B cell (primary cell): ENCODE measurements around the gene RIC1. TPM values are rescaled to one million over a fixed set of nuclear protein-coding genes. Genes with fewer than 3 reads are reported as not detected.

Source experiments
- ATAC-seq: fragments of 200-7000 bp; cut with Tn5 transposase; one replicate; pipeline ENCODE4 v1.10.0; 2021; ENCODE audit warnings: low read depth, mild to moderate bottlenecking, moderate number of reproducible peaks, moderate library complexity
- CTCF ChIA-PET: fragments of 350-600 bp; sonication (Branson Sonifier 250); formaldehyde crosslinking; loops from one replicate; lab custom pipeline; 2021; ENCODE audit warnings: antibody characterized with exemption, inconsistent platforms; lab: Charles Lee
- POLR2A ChIA-PET: fragments of 350-600 bp; sonication (Branson Sonifier 250); formaldehyde crosslinking; loops from one replicate; lab custom pipeline; 2021; ENCODE audit warnings: antibody characterized with exemption; lab: Charles Lee
- DNase-seq: peaks from one replicate; pipeline ENCODE4 v3.0.0; 2013
- H2AFZ ChIP-seq: 2 replicates; pipeline ENCODE4 v1.6.1; 2012; ENCODE audit warnings: mild to moderate bottlenecking, low read depth, low read length; ENCODE audit not compliant: insufficient read depth, poor library complexity, severe bottlenecking
- H3K27ac ChIP-seq, 2 donors: 1 replicate in 1 of 2; 2 replicates in 1 of 2; pipeline ENCODE4 v1.5.1; 2012 to 2013; ENCODE audit warnings: low read length in 2 of 2, mild to moderate bottlenecking in 2 of 2, moderate library complexity in 1 of 2
- H3K27me3 ChIP-seq, 4 experiments: fragments of 200-600 bp in 1 of 4; sonication (generic) in 1 of 4; replicated peaks in 1 of 4; 1 replicate in 2 of 4; 2 replicates in 2 of 4; pipeline versions ENCODE4 v1.6.1 to v1.7.0; 2013 to 2016; ENCODE audit warnings: low read length in 3 of 4, mild to moderate bottlenecking in 2 of 4, mixed read lengths in 1 of 4, moderate library complexity in 1 of 4; ENCODE audit not compliant: insufficient read depth in 4 of 4, control insufficient read depth in 3 of 4; ENCODE audit errors: control extremely low read depth in 1 of 4
- H3K36me3 ChIP-seq, 2 experiments: replicated peaks in 1 of 2; 1 replicate in 1 of 2; 2 replicates in 1 of 2; pipeline versions ENCODE4 v1.6.1 to v1.7.1; 2013; ENCODE audit warnings: low read length in 1 of 2; ENCODE audit not compliant: insufficient read depth in 2 of 2, control insufficient read depth in 1 of 2; ENCODE audit errors: control extremely low read depth in 1 of 2, extremely low read depth in 1 of 2
- H3K4me1 ChIP-seq, 2 donors: fragments of 200-600 bp in 1 of 2; sonication (generic) in 1 of 2; 1 replicate in 1 of 2; 2 replicates in 1 of 2; pipeline versions ENCODE4 v1.5.1 to v1.6.1; 2013 to 2017; ENCODE audit warnings: low read length in 2 of 2; ENCODE audit not compliant: control insufficient read depth in 2 of 2, insufficient read depth in 2 of 2
- H3K4me2 ChIP-seq: replicated peaks from 2 replicates; pipeline ENCODE3; 2012; ENCODE audit warnings: mild to moderate bottlenecking, low read depth, low read length; ENCODE audit not compliant: poor library complexity, severe bottlenecking
- H3K4me3 ChIP-seq, 5 experiments: fragments of 200-600 bp in 1 of 5; sonication (generic) in 1 of 5; 1 replicate in 3 of 5; 2 replicates in 2 of 5; pipeline versions ENCODE4 v1.5.1 to v1.7.0; 2011 to 2016; ENCODE audit warnings: low read length in 4 of 5, mild to moderate bottlenecking in 4 of 5, low read depth in 2 of 5, control low read depth in 1 of 5, moderate library complexity in 1 of 5; ENCODE audit not compliant: insufficient read depth in 1 of 5; ENCODE audit errors: control extremely low read depth in 1 of 5, extremely low read depth in 1 of 5
- H3K79me2 ChIP-seq: fragments of 200-600 bp; sonication (generic); one replicate; pipeline ENCODE4 v1.6.0; 2016; ENCODE audit warnings: low read length; ENCODE audit not compliant: control insufficient read depth, insufficient read depth
- H3K9ac ChIP-seq: fragments of 200-600 bp; sonication (generic); 2 replicates; pipeline ENCODE4 v1.6.1; 2017; ENCODE audit warnings: mild to moderate bottlenecking, low read length, moderate library complexity
- H3K9me3 ChIP-seq, 3 donors: one replicate each; pipeline versions ENCODE4 v1.6.1 to v1.7.1; 2013; ENCODE audit warnings: low read length in 2 of 3; ENCODE audit not compliant: control insufficient read depth in 2 of 3, insufficient read depth in 1 of 3; ENCODE audit errors: control extremely low read depth in 1 of 3
- H4K20me1 ChIP-seq: 2 replicates; pipeline ENCODE4 v1.6.0; 2012; ENCODE audit warnings: mild to moderate bottlenecking, low read length; ENCODE audit not compliant: insufficient read depth, control insufficient read depth, poor library complexity, severe bottlenecking
- H3K27ac Mint-ChIP-seq: one replicate; pipeline ENCODE4 v1.8.0; 2021; ENCODE audit warnings: mixed read lengths
- H3K27me3 Mint-ChIP-seq: one replicate; pipeline ENCODE4 v1.8.0; 2021; ENCODE audit warnings: mixed read lengths
- H3K4me1 Mint-ChIP-seq: one replicate; pipeline ENCODE4 v1.8.0; 2021; ENCODE audit warnings: mixed read lengths
- H3K4me3 Mint-ChIP-seq: one replicate; pipeline ENCODE4 v1.8.0; 2021; ENCODE audit warnings: mixed read lengths
- H3K9me3 Mint-ChIP-seq: one replicate; pipeline ENCODE4 v1.8.0; 2022; ENCODE audit warnings: mixed read lengths; ENCODE audit not compliant: insufficient read depth
- CTCF ChIP-seq: fragments of 200-600 bp; IDR thresholded peaks from one replicate; pipeline ENCODE4 v1.8.0; 2022; ENCODE audit warnings: antibody characterized with exemption, mild to moderate bottlenecking
- EZH2 ChIP-seq: IDR thresholded peaks from 2 replicates; pipeline ENCODE4 v1.6.1; 2012; ENCODE audit warnings: borderline replicate concordance, low read depth, mild to moderate bottlenecking, moderate library complexity, low read length; ENCODE audit not compliant: insufficient read depth, poor library complexity, severe bottlenecking
- WGBS: methylation state at CpG from one replicate; pipeline ENCODE4 v1.1.5; 2013; ENCODE audit warnings: missing lambda C conversion rate; ENCODE audit not compliant: insufficient coverage; 5-methylcytosine and 5-hydroxymethylcytosine counted together
- intact Hi-C: fragments of 100-400 bp; cut with micrococcal nuclease; formaldehyde crosslinking; loops from one replicate; pipeline ENCODE4 v1.10.0; 2022
- polyA plus RNA-seq: library from polyadenylated mRNA; depleted of rRNA; stranded (reverse); fragments of >200 nt; gene quantifications from 2 replicates; pipeline ENCODE4 v1.2.3, GENCODE V29; 2012
- total RNA-seq, 2 donors: library from RNA; stranded (reverse); fragments of 120-200 nt in 1 of 2; gene quantifications; 1 replicate in 1 of 2; 2 replicates in 1 of 2; pipeline versions ENCODE4 v1.2.3 to v1.2.4, GENCODE V29; 2013 to 2022

The RIC1 gene
- total and polyA plus RNA-seq, 2 donors (not counting 1 experiment from before 2014, with no cell fraction given), result 20.7 to 58.8 TPM

GRCh38 chr9:5796298-5796697, 167.4 kb downstream of the RIC1 start:
- Mint-ChIP-seq H3K4me3 (no peak overlapping the region), H3K27me3 (no peaks in the 10 kb centered on the region), H3K4me1 (peaks cover 4% of the 10 kb centered on the region), H3K27ac (no peak overlapping the region), H3K9me3 (no peaks in the 10 kb centered on the region)
- DNase-seq (no peak), ATAC-seq (no peak)
- intact Hi-C loops, result no loop called here
- no peaks in the 10 kb centered on the region for H4K20me1 ChIP-seq
- H3K4me2 ChIP-seq, result no peak overlapping the region
- no peak overlapping the region for H3K4me3 ChIP-seq
- no peak overlapping the region for H2AFZ ChIP-seq
- H3K9ac ChIP-seq, result no peak overlapping the region
- no peaks in the 10 kb centered on the region for H3K4me1 ChIP-seq
- no peaks in the 10 kb centered on the region for H3K9me3 ChIP-seq
- no peaks in the 10 kb centered on the region for H3K79me2 ChIP-seq
- TF ChIP-seq EZH2, result no peak
- TF ChIP-seq CTCF, result no peak
- no peak overlapping the region for H3K27ac ChIP-seq
- CTCF ChIA-PET, result no interaction called here
- no peaks in the 10 kb centered on the region for H3K27me3 ChIP-seq
- WGBS, result no CpG with 5 or more reads among the region's 2 CpGs
- POLR2A ChIA-PET, result no interaction called here
- H3K36me3 ChIP-seq, result no peaks in the 10 kb centered on the region

- intact Hi-C loops, result no loop called here
- H3K4me1 ChIP-seq, result no peaks in the 10 kb centered on the region
- no peak overlapping the region for H3K27ac ChIP-seq
- no peak overlapping the region for H3K27ac Mint-ChIP-seq
- ATAC-seq (no peak), DNase-seq (no peak)
- peaks cover 1% of the 10 kb centered on the region for H3K4me1 Mint-ChIP-seq
- H4K20me1 ChIP-seq, result no peaks in the 10 kb centered on the region
- H3K4me2 ChIP-seq, result no peak overlapping the region
- ChIA-PET POLR2A (no interaction called here), CTCF (interaction anchor here (0.9 to 1.5 kb wide), 3 partner anchors 35 to 255 kb away, joined by 3 to 5 read pairs (median 3); partner anchors contain the start of gene ERMP1)
- no peak overlapping the region for H3K9ac ChIP-seq
- no peaks in the 10 kb centered on the region for H3K79me2 ChIP-seq
- no peak overlapping the region for H3K4me3 Mint-ChIP-seq
- no CpG with 5 or more reads among the region's 2 CpGs for WGBS
- H3K9me3 Mint-ChIP-seq, result no peaks in the 10 kb centered on the region
- no peaks in the 10 kb centered on the region for H3K27me3 ChIP-seq
- no peak for TF ChIP-seq EZH2
- TF ChIP-seq CTCF, result no peak
- H3K36me3 ChIP-seq, result no peaks in the 10 kb centered on the region
- no peak overlapping the region for H2AFZ ChIP-seq
- no peak overlapping the region for H3K4me3 ChIP-seq
- H3K27me3 Mint-ChIP-seq, result no peaks in the 10 kb centered on the region
- H3K9me3 ChIP-seq, result no peaks in the 10 kb centered on the region
Measured at GRCh38 chr9:5798581-5798980, 169.7 kb downstream of the RIC1 start.
